Uterus (tissue), 2 donors: Measurements from ENCODE around the gene PEPD.

Experiments
- POLR2A ChIP-seq, 2 donors: fragments of 450-650 bp; IDR thresholded peaks; one replicate each; pipeline ENCODE4 v1.6.1; 2016; ENCODE audit warnings: antibody characterized with exemption in 2 of 2, mild to moderate bottlenecking in 1 of 2, moderate library complexity in 1 of 2
- TF ChIP-seq, protein P1 (sequence below), 4 experiments: fragments of 200-600 bp in 2 of 4; fragments of 450-650 bp in 2 of 4; sonication (generic) in 2 of 4; IDR thresholded peaks; one replicate each; pipeline ENCODE4 v1.5.1; 2016 to 2019; ENCODE audit warnings: antibody characterized with exemption in 4 of 4, mild to moderate bottlenecking in 2 of 4, moderate library complexity in 1 of 4

DNA sequence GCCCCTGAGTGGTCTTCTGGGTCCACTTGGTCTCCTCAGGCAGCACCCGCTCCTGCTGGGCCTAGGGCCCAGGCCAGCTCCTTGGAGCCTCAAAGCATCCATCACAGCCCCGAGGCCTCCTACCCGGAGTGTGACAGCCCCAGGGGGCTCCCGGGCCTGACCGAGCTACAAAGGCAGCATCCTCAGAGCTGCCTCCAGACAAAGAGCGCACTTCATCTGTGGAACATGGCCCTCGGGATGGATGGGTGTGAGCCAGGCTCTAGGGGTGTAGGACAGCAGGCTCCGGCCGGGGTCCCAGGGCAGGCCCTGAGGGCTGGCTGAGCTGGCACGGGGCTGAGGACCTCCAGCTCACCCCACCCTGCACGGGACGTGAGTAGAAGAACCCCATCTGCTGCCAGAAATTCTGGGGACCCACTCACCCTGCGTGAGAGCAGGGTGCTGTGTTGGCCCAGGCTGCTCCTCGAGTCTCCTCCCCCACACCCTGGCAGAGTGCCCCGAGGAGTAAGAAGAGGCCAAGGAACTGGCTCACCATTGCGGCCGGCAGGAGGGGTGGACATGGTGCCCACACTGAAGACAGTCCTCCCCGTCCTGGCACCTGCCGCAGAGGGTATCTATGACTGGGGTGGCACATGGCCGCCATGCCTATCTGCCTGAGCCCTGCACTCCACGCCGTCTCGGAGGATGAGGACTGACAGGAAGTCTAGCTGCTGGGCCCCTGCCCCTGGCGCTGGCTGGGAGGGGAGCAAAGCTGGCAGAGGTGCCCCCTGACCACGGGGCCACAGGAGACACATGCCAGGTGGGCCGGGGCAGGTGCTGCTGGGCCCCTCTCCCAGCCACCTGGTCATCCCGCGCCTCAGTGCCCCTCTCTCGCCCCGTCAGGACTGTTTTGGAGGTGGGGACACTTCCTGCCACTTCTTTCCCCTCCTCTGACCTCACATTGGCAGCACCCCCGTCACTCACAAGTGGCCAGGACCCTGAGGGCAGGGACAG, 125.7 kb downstream of the PEPD start:
- TF ChIP-seq, protein P1, sequence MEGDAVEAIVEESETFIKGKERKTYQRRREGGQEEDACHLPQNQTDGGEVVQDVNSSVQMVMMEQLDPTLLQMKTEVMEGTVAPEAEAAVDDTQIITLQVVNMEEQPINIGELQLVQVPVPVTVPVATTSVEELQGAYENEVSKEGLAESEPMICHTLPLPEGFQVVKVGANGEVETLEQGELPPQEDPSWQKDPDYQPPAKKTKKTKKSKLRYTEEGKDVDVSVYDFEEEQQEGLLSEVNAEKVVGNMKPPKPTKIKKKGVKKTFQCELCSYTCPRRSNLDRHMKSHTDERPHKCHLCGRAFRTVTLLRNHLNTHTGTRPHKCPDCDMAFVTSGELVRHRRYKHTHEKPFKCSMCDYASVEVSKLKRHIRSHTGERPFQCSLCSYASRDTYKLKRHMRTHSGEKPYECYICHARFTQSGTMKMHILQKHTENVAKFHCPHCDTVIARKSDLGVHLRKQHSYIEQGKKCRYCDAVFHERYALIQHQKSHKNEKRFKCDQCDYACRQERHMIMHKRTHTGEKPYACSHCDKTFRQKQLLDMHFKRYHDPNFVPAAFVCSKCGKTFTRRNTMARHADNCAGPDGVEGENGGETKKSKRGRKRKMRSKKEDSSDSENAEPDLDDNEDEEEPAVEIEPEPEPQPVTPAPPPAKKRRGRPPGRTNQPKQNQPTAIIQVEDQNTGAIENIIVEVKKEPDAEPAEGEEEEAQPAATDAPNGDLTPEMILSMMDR (IDR thresholded peaks at IDR 0.05) = no peak
- no peak for TF ChIP-seq POLR2A (IDR thresholded peaks at IDR 0.05)
